ENCODE measurements around the gene EPN1. TPM values are rescaled to one million over a fixed set of nuclear protein-coding genes. Genes with fewer than 3 reads are reported as not detected.

The EPN1 gene
- total RNA-seq, 4 donors from 2014 or later = 44.8 to 165 (median 70.2) TPM

DNA sequence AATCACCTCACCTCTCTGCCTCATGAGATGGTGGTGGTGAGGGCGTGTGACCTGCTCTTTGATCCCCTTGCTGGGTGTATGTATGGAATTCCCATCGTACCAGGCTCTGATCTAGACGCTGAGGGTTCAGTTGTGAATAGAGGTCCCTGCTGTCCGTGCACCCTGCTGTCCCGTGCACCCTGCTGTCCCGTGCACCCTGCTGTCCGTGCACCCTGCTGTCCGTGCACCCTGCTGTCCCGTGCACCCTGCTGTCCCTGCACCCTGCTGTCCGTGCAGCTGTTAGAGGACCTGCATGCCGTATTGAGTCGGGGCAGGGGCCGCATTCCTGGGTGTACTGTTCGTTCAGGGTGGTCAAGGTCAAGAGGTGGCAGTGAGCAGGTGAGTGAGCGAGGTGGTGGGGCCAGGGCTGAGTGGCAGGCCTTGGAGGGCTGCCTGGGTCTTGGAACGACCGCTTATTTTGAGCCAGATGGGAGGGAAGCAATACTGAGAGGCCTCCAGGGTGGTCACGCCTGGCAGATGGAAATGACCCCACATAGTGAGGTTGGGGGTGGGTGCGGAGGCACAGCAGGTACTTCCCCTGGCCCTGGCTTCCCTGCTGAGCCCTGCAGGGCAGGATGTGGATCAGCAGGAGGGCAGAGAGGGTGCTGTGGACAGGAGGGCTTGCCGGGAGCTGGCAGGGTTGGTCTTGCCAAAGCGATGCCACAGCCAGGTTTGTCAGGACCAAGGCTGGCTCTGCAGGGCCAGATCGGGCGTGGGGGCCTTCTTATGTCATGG lies 4.6 kb upstream of the EPN1 start:
- TF ChIP-seq POLR2A (IDR thresholded peaks at IDR 0.05) (no peak), CTCF (IDR thresholded peaks at IDR 0.05) (no peak), EP300 (IDR thresholded peaks at IDR 0.05) (no peak), POLR2AphosphoS5 (IDR thresholded peaks at IDR 0.05) (no peak)
- Histone ChIP-seq H3K4me3 (no peak overlapping the region), H3K4me1 (peaks cover 0 to 41% (median 5%) of the 10 kb centered on the region in 3 donors), H3K27me3 (no peaks in the 10 kb centered on the region), H3K27ac (no peak overlapping the region), H3K9me3 (no peaks in the 10 kb centered on the region), H3K36me3 (peaks cover 0 to 83% of the 10 kb centered on the region in 2 donors)
- 67 to 72% methylated on average over 11 to 13 of the region's 23 CpGs for WGBS, 2 donors (ENCODE audit: low coverage in 1 of 2)
- no peak for ATAC-seq

GRCh38 chr19:55671054-55671378 lies 4.0 kb upstream of the EPN1 start:
- Histone ChIP-seq H3K27me3 (no peaks in the 10 kb centered on the region), H3K36me3 (peaks cover 0 to 77% of the 10 kb centered on the region in 2 donors), H3K27ac (no peak overlapping the region), H3K9me3 (no peaks in the 10 kb centered on the region), H3K4me3 (no peak overlapping the region), H3K4me1 (peaks cover 0 to 46% (median 8%) of the 10 kb centered on the region in 3 donors)
- no peak for ATAC-seq
- 50 to 100% methylated on average over 1 of the region's 2 CpGs for WGBS, 2 donors (ENCODE audit: low coverage in 1 of 2)
- TF ChIP-seq POLR2A (IDR thresholded peaks at IDR 0.05) (no peak), EP300 (IDR thresholded peaks at IDR 0.05) (no peak), POLR2AphosphoS5 (IDR thresholded peaks at IDR 0.05) (no peak), CTCF (IDR thresholded peaks at IDR 0.05) (no peak)

GRCh38 chr19:55672418-55672817 lies 2.6 kb upstream of the EPN1 start:
- H3K36me3 ChIP-seq = peaks cover 0 to 65% of the 10 kb centered on the region in 2 donors
- 60 to 78% methylated on average over 3 to 4 of the region's 5 CpGs for WGBS, 2 donors (ENCODE audit: low coverage in 1 of 2)
- peaks cover 0 to 49% (median 20%) of the 10 kb centered on the region in 3 donors for H3K4me1 ChIP-seq
- no peaks in the 10 kb centered on the region for H3K27me3 ChIP-seq
- H3K27ac ChIP-seq = no peak overlapping the region
- H3K4me3 ChIP-seq = no peak overlapping the region
- TF ChIP-seq CTCF (IDR thresholded peaks at IDR 0.05) (no peak), POLR2AphosphoS5 (IDR thresholded peaks at IDR 0.05) (no peak), EP300 (IDR thresholded peaks at IDR 0.05) (no peak), POLR2A (IDR thresholded peaks at IDR 0.05) (no peak)
- no peaks in the 10 kb centered on the region for H3K9me3 ChIP-seq
- ATAC-seq = no peak

DNA sequence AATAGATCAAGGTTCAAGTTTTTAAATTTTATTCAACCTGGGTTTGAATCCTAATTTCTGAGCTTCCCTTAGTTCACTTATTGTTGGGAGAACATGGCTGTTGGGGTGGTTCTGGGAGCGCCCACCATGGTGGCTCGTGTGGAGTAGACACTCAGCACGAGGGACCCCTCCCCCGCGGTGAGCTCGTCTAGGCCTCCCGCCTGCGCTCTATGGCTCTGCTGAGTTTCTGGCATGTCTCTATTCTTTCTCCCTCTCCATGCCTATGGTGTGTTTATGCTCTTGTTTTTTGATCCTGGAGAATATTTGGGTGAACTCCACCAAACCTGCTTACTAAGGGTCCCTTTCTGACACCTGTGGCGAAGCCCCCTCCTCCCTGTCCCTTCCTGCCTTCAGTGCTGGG lies 1.6 kb upstream of the EPN1 start:
- TF ChIP-seq CTCF (IDR thresholded peaks at IDR 0.05) (no peak), POLR2A (IDR thresholded peaks at IDR 0.05) (no peak), POLR2AphosphoS5 (IDR thresholded peaks at IDR 0.05) (no peak), EP300 (IDR thresholded peaks at IDR 0.05) (no peak)
- ATAC-seq = no peak
- no peaks in the 10 kb centered on the region for H3K27me3 ChIP-seq
- H3K36me3 ChIP-seq = peaks cover 0 to 65% of the 10 kb centered on the region in 2 donors
- peaks cover 0 to 59% (median 25%) of the 10 kb centered on the region in 3 donors for H3K4me1 ChIP-seq
- peak overlapping the region in 2 of 4 donors; percentile 90 to 95 for H3K27ac ChIP-seq
- H3K4me3 ChIP-seq = no peak overlapping the region
- WGBS, 2 donors (ENCODE audit: low coverage in 1 of 2) = 70 to 87% methylated on average over 3 to 7 of the region's 9 CpGs
- H3K9me3 ChIP-seq = no peaks in the 10 kb centered on the region

- TF ChIP-seq POLR2A (IDR thresholded peaks at IDR 0.05) (no peak), CTCF (IDR thresholded peaks at IDR 0.05) (no peak), EP300 (IDR thresholded peaks at IDR 0.05) (no peak), POLR2AphosphoS5 (IDR thresholded peaks at IDR 0.05) (no peak)
- WGBS, 2 donors (ENCODE audit: low coverage in 1 of 2) = 55% methylated on average over 2 of the region's 15 CpGs; no CpG with 5 or more reads in 1 of the 2 donors
- Histone ChIP-seq H3K9me3 (no peaks in the 10 kb centered on the region), H3K4me3 (no peak overlapping the region), H3K36me3 (peaks cover 0 to 65% of the 10 kb centered on the region in 2 donors), H3K4me1 (peaks cover 0 to 64% (median 25%) of the 10 kb centered on the region in 3 donors), H3K27ac (peak overlapping the region in 3 of 4 donors; percentile 90 to 95 (median 94)), H3K27me3 (no peaks in the 10 kb centered on the region)
- no peak for ATAC-seq
These were observed 1.1 kb upstream of the EPN1 start for GRCh38 chr19:55673889-55674288.
